MG63 (cell line): ENCODE measurements around the gene TYSND1. TPM values are rescaled to one million over a fixed set of nuclear protein-coding genes. Genes with fewer than 3 reads are reported as not detected.
"Not testable (repeated sequence)": the region's sequence is repeated elsewhere in the genome, so short reads cannot be mapped to it uniquely, and the experiment has no call there.

Experiments used
- DNase-seq: peaks from one replicate; pipeline ENCODE4 v3.0.0-alpha.2; 2020
- H3K27me3 ChIP-seq: fragments of 250-450 bp; sonication (Bioruptor Pico); 2 replicates; pipeline ENCODE4 v1.5.1; 2020; ENCODE audit warnings: mild to moderate bottlenecking, moderate library complexity
- H3K36me3 ChIP-seq: fragments of 250-450 bp; sonication (Bioruptor Pico); 2 replicates; pipeline ENCODE4 v1.5.1; 2020; ENCODE audit warnings: mild to moderate bottlenecking, moderate library complexity
- H3K4me3 ChIP-seq: fragments of 250-450 bp; sonication (Bioruptor Pico); 2 replicates; pipeline ENCODE4 v1.5.1; 2020; ENCODE audit warnings: mild to moderate bottlenecking, moderate library complexity
- H3K9me3 ChIP-seq: fragments of 250-450 bp; sonication (Bioruptor Pico); 2 replicates; pipeline ENCODE4 v1.5.1; 2020; ENCODE audit warnings: mild to moderate bottlenecking, moderate library complexity
- total RNA-seq: library from RNA; depleted of rRNA; stranded (reverse); fragments of >200 nt; shearing (Covaris generic); gene quantifications from 2 replicates; pipeline ENCODE4 v1.2.3, GENCODE V29; 2014; ENCODE audit warnings: low replicate concordance; rRNA removed

TYSND1 gene
- total RNA-seq, 1 experiment from 2014 or later = 29.9 TPM

GRCh38 chr10:70101668-70102067 is 44.8 kb downstream of the TYSND1 start:
- no peak overlapping the region for H3K4me3 ChIP-seq
- no peak for DNase-seq
- H3K36me3 ChIP-seq = no peaks in the 10 kb centered on the region
- no peaks in the 10 kb centered on the region for H3K27me3 ChIP-seq
- no peaks in the 10 kb centered on the region for H3K9me3 ChIP-seq

GRCh38 chr10:70101068-70101562 is 45.4 kb downstream of the TYSND1 start:
- not testable (repeated sequence) for H3K4me3 ChIP-seq

GRCh38 chr10:70098271-70098670 is 48.2 kb downstream of the TYSND1 start:
- Histone ChIP-seq H3K9me3 (no peaks in the 10 kb centered on the region), H3K27me3 (no peaks in the 10 kb centered on the region), H3K36me3 (no peaks in the 10 kb centered on the region), H3K4me3 (no peak overlapping the region)
- no peak for DNase-seq

More at GRCh38 chr10:70101068-70101562, 45.4 kb downstream of the TYSND1 start:
- DNase-seq, H3K27me3 ChIP-seq, H3K9me3 ChIP-seq, H3K36me3 ChIP-seq: not testable (repeated sequence)

- Histone ChIP-seq H3K4me3 (no peak overlapping the region), H3K9me3 (no peaks in the 10 kb centered on the region), H3K27me3 (no peaks in the 10 kb centered on the region), H3K36me3 (no peaks in the 10 kb centered on the region)
- DNase-seq = no peak
Measured at GRCh38 chr10:70097459-70097858, 49.0 kb downstream of the TYSND1 start.

- H3K36me3 ChIP-seq = no peaks in the 10 kb centered on the region
- no peak for DNase-seq
- H3K4me3 ChIP-seq = no peak overlapping the region
- no peaks in the 10 kb centered on the region for H3K27me3 ChIP-seq
- H3K9me3 ChIP-seq = no peaks in the 10 kb centered on the region
Measured at GRCh38 chr10:70096705-70097420, 49.6 kb downstream of the TYSND1 start.

GRCh38 chr10:70096016-70096704 is 50.3 kb downstream of the TYSND1 start:
- no peaks in the 10 kb centered on the region for H3K9me3 ChIP-seq
- H3K36me3 ChIP-seq = no peaks in the 10 kb centered on the region
- no peak for DNase-seq
- H3K4me3 ChIP-seq = no peak overlapping the region
- H3K27me3 ChIP-seq = no peaks in the 10 kb centered on the region

- Histone ChIP-seq H3K9me3 (no peaks in the 10 kb centered on the region), H3K36me3 (no peaks in the 10 kb centered on the region), H3K4me3 (no peak overlapping the region), H3K27me3 (no peaks in the 10 kb centered on the region)
- DNase-seq = no peak
Measured at GRCh38 chr10:70094250-70094649, 52.2 kb downstream of the TYSND1 start.

- H3K36me3 ChIP-seq = no peaks in the 10 kb centered on the region
- no peak for DNase-seq
- H3K9me3 ChIP-seq = no peaks in the 10 kb centered on the region
- H3K27me3 ChIP-seq = no peaks in the 10 kb centered on the region
- H3K4me3 ChIP-seq = no peak overlapping the region
Measured at GRCh38 chr10:70093335-70093944, 53.1 kb downstream of the TYSND1 start.

- DNase-seq = no peak
- no peak overlapping the region for H3K4me3 ChIP-seq
- no peaks in the 10 kb centered on the region for H3K36me3 ChIP-seq
- H3K27me3 ChIP-seq = no peaks in the 10 kb centered on the region
- no peaks in the 10 kb centered on the region for H3K9me3 ChIP-seq
Measured at GRCh38 chr10:70092389-70092718, 54.1 kb downstream of the TYSND1 start.

GRCh38 chr10:70090951-70091350 is 55.5 kb downstream of the TYSND1 start:
- no peaks in the 10 kb centered on the region for H3K27me3 ChIP-seq
- H3K4me3 ChIP-seq = no peak overlapping the region
- no peak for DNase-seq
- no peaks in the 10 kb centered on the region for H3K36me3 ChIP-seq
- no peaks in the 10 kb centered on the region for H3K9me3 ChIP-seq

- no peak overlapping the region for H3K4me3 ChIP-seq
- no peaks in the 10 kb centered on the region for H3K27me3 ChIP-seq
- no peaks in the 10 kb centered on the region for H3K9me3 ChIP-seq
- H3K36me3 ChIP-seq = no peaks in the 10 kb centered on the region
- no peak for DNase-seq
Measured at GRCh38 chr10:70090013-70090412, 56.5 kb downstream of the TYSND1 start.

GRCh38 chr10:70088308-70088698 is 58.2 kb downstream of the TYSND1 start:
- DNase-seq = no peak
- H3K27me3 ChIP-seq = no peaks in the 10 kb centered on the region
- H3K4me3 ChIP-seq = no peak overlapping the region
- H3K9me3 ChIP-seq = no peaks in the 10 kb centered on the region
- no peaks in the 10 kb centered on the region for H3K36me3 ChIP-seq

Other genes starting within 250 kb of the TYSND1 start
- gene MACROH2A2, start 93.9 kb downstream of the TYSND1 start, total RNA-seq = 15.0 and 16.3 TPM in 2 replicates
- gene AIFM2, start 13.9 kb downstream of the TYSND1 start, total RNA-seq = 20.7 and 21.8 TPM in 2 replicates
- 55.6 and 67.0 TPM in 2 replicates for gene SAR1A, start 23.8 kb upstream of the TYSND1 start, total RNA-seq
- gene PPA1, start 86.7 kb upstream of the TYSND1 start, total RNA-seq = 437 and 481 TPM in 2 replicates
- gene NPFFR1, start 137.3 kb upstream of the TYSND1 start, total RNA-seq = not detected in 2 replicates
- 15.8 and 48.2 TPM in 2 replicates for gene LRRC20, start 235.9 kb upstream of the TYSND1 start, total RNA-seq